Skeletal muscle tissue (tissue), 4 donors: Measurements from ENCODE around the gene PITRM1. TPM values are rescaled to one million over a fixed set of nuclear protein-coding genes. Genes with fewer than 3 reads are reported as not detected.

Experiments used
- H3K27ac ChIP-seq: one replicate; pipeline ENCODE4 v1.7.0; 2013; ENCODE audit warnings: mild to moderate bottlenecking, low read depth, low read length, inconsistent platforms
- H3K27me3 ChIP-seq, 3 donors: one replicate each; pipeline ENCODE4 v1.7.0; 2013; ENCODE audit warnings: low read length in 3 of 3; ENCODE audit not compliant: control insufficient read depth in 3 of 3, insufficient read depth in 3 of 3
- H3K36me3 ChIP-seq, 3 donors: one replicate each; pipeline ENCODE4 v1.7.0; 2013; ENCODE audit warnings: low read length in 3 of 3; ENCODE audit not compliant: control insufficient read depth in 3 of 3, insufficient read depth in 3 of 3
- H3K4me1 ChIP-seq, 3 donors: one replicate each; pipeline ENCODE4 v1.7.0; 2013; ENCODE audit warnings: low read length in 3 of 3, mild to moderate bottlenecking in 3 of 3; ENCODE audit not compliant: control insufficient read depth in 3 of 3, insufficient read depth in 3 of 3
- H3K4me3 ChIP-seq, 3 donors: one replicate each; pipeline ENCODE4 v1.7.0; 2013; ENCODE audit warnings: low read length in 3 of 3
- H3K9ac ChIP-seq, 3 donors: one replicate each; pipeline ENCODE4 v1.7.0; 2013; ENCODE audit warnings: low read length in 3 of 3, mild to moderate bottlenecking in 3 of 3, moderate library complexity in 2 of 3, low read depth in 1 of 3
- H3K9me3 ChIP-seq, 3 donors: one replicate each; pipeline ENCODE4 v1.7.0; 2013; ENCODE audit warnings: low read length in 3 of 3; ENCODE audit not compliant: control insufficient read depth in 3 of 3
- total RNA-seq: library from RNA; depleted of rRNA; stranded (reverse); fragments of >200 nt; gene quantifications from one replicate; pipeline ENCODE4 v1.2.3, GENCODE V29; 2014
- donor health status: Osteomylitis.

Gene PITRM1
- total RNA-seq, 1 donor from 2014 or later = 44.9 TPM

- Histone ChIP-seq H3K36me3 (no peaks in the 10 kb centered on the region), H3K9ac (no peak overlapping the region), H3K27ac (no peak overlapping the region), H3K9me3 (no peaks in the 10 kb centered on the region), H3K4me1 (peaks cover 9 to 18% (median 16%) of the 10 kb centered on the region in 3 donors), H3K27me3 (no peaks in the 10 kb centered on the region), H3K4me3 (no peak overlapping the region)
These were observed 81.4 kb downstream of the PITRM1 start for GRCh38 chr10:3090914-3091787.

GRCh38 chr10:3090388-3090787 is 82.2 kb downstream of the PITRM1 start:
- H3K4me1 ChIP-seq = peaks cover 6 to 13% (median 8%) of the 10 kb centered on the region in 3 donors
- no peaks in the 10 kb centered on the region for H3K36me3 ChIP-seq
- H3K9me3 ChIP-seq = no peaks in the 10 kb centered on the region
- no peak overlapping the region for H3K9ac ChIP-seq
- no peak overlapping the region for H3K27ac ChIP-seq
- H3K27me3 ChIP-seq = no peaks in the 10 kb centered on the region
- no peak overlapping the region for H3K4me3 ChIP-seq

Other genes starting within 250 kb of the PITRM1 start
- gene PFKP, start 105.2 kb downstream of the PITRM1 start, total RNA-seq = 12.5 TPM